NB4 (cell line): ENCODE data around the gene TAS2R38.

Experiments
- MYC ChIP-seq: IDR thresholded peaks from 2 replicates; pipeline ENCODE4 v1.6.1; 2011; ENCODE audit warnings: low read depth, low read length
- POLR2A ChIP-seq: IDR thresholded peaks from 2 replicates; pipeline ENCODE4 v1.6.1; 2011; ENCODE audit warnings: mild to moderate bottlenecking; ENCODE audit not compliant: insufficient read length; ENCODE audit errors: extremely low read depth
- TF ChIP-seq, protein P1 (sequence below): IDR thresholded peaks from one replicate; pipeline ENCODE4 v1.5.1; 2012; ENCODE audit warnings: low read depth, low read length
- TF ChIP-seq, protein P2 (sequence below): IDR thresholded peaks from 2 replicates; pipeline ENCODE4 v1.6.1; 2011; ENCODE audit warnings: low read depth, low read length

GRCh38 chr7:141974831-141975230 is 1.3 kb upstream of the TAS2R38 start:
- no peak for TF ChIP-seq POLR2A
- TF ChIP-seq, protein P1, sequence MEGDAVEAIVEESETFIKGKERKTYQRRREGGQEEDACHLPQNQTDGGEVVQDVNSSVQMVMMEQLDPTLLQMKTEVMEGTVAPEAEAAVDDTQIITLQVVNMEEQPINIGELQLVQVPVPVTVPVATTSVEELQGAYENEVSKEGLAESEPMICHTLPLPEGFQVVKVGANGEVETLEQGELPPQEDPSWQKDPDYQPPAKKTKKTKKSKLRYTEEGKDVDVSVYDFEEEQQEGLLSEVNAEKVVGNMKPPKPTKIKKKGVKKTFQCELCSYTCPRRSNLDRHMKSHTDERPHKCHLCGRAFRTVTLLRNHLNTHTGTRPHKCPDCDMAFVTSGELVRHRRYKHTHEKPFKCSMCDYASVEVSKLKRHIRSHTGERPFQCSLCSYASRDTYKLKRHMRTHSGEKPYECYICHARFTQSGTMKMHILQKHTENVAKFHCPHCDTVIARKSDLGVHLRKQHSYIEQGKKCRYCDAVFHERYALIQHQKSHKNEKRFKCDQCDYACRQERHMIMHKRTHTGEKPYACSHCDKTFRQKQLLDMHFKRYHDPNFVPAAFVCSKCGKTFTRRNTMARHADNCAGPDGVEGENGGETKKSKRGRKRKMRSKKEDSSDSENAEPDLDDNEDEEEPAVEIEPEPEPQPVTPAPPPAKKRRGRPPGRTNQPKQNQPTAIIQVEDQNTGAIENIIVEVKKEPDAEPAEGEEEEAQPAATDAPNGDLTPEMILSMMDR, result peak; percentile 46
- TF ChIP-seq, protein P2, sequence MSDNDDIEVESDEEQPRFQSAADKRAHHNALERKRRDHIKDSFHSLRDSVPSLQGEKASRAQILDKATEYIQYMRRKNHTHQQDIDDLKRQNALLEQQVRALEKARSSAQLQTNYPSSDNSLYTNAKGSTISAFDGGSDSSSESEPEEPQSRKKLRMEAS, result no peak
- TF ChIP-seq MYC, result no peak
